Measurements from ENCODE around the gene TRPC4AP.

The TRPC4AP gene

GRCh38 chr20:34971561-34972235 lies 120.9 kb downstream of the TRPC4AP start:
- FAIRE-seq = no peak

GRCh38 chr20:34970846-34971560 lies 121.6 kb downstream of the TRPC4AP start:
- FAIRE-seq = no peak
- no peak for DNase-seq (ENCODE audit: low spot score)

More at GRCh38 chr20:34971561-34972235, 120.9 kb downstream of the TRPC4AP start:
- no peak for DNase-seq (ENCODE audit: low spot score)

DNA sequence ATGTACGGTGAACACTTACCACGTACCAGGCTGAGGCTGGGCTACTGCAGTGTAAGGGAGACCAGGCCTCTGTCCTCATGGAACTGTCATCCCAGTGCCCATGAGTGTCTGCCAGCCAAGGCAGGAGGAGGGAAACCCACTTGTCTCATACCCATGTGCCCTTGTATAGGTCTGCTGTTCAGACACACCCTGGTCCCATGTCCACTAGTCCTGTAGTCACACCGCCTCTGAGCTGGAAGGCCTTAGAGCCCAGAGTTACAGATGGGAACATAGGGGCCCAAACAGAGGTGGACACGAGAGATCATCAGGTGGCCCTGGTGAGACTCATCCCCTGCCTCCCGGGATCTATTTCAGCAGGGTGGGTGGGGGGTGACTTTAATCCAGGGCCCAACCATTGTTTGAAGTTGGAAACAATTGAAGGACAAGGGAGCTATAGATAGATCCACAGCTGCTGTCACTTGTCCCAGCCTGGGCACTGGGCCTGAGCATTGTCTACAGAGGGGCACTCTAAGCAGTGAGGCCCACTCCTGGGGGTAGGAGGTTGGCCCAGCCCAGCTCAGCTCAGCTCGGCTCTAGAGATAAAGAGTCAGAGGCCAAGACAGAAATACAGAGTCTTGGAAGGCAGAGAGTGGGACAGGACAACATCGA lies 122.3 kb downstream of the TRPC4AP start:
- no peak for FAIRE-seq
- DNase-seq (ENCODE audit: low spot score) = no peak

- FAIRE-seq (no peak), DNase-seq (ENCODE audit: low spot score) (no peak)
These were observed 124.4 kb downstream of the TRPC4AP start for GRCh38 chr20:34968042-34968775.

DNA sequence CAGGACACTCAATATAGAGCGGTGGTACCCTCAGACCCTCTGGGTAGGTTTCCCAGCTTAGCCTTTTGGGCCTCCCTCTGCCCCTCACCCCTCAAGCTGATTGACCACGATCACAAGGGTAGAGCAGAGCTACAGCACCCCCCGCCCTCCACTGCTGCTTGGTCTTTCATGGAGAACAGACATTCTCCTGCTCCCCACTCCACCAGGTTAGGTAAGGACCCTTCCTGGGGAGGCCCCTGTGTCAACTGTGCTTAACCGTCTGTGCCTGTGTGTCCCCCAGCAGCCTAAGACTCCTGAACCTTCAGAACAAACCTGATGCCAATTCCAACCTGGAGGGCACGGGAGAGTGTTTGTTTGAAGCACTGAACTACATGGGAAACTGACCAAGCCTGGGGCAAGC lies 125.2 kb downstream of the TRPC4AP start:
- FAIRE-seq (no peak), DNase-seq (ENCODE audit: low spot score) (no peak)

- FAIRE-seq (no peak), DNase-seq (ENCODE audit: low spot score) (no peak)
These were observed 127.6 kb downstream of the TRPC4AP start for GRCh38 chr20:34965051-34965450.

DNA sequence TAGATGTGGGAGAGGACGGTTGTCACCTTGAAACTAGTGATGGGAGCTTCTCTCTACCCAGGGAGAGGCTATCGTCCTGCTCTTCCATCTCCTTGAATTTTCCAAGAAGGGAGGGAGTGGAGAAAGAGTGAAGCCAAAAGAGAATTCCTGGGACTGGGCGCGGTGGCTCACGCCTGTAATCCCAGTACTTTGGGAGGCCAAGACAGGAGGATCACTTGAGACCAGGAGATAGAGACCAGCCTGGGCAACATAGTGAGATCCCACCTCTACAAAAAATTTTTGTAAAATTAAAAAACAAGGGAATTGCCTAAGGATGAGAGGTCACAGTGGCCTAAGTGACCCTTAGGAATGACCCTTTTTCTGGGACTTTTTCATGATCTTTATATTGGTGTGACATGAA lies 128.1 kb downstream of the TRPC4AP start:
- no peak for FAIRE-seq
- no peak for DNase-seq (ENCODE audit: low spot score)

DNA sequence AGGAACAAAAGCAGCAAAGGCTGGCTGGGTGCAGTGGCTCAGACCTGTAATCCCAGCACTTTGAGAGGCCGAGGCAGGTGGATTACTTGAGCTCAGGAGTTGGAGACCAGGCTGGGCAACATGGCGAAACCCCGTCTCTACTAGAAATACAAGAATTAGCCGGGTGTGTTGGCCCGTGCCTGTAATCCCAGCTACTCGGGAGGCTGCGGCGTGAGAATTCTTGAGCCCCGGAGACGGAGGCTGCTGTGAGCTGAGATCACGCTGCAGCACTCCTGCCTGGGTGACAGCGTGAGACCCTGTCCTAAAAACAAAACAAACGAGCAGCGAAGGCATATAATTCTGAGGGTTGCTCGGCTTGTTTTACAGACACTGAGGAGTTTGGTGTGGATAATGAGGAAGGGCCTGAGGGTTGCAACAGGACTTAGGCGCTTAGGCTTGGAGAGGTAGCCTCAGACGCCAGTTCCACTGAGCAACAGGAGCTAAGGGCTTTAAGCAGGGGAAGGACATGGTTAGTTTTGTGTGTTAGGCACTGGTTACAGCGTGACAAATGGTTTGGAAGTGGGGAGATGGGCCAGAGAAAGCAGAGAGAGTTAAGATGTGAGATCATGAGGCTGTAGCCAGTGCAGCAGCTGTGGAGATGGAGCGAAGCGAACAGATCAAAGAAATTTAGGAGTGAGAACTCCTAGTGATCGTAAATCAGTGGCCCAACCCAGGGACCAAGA lies 135.7 kb downstream of the TRPC4AP start:
- no peak for DNase-seq (ENCODE audit: low spot score)
- no peak for FAIRE-seq

- DNase-seq (ENCODE audit: low spot score) = no peak
- no peak for FAIRE-seq
These were observed 136.6 kb downstream of the TRPC4AP start for GRCh38 chr20:34956041-34956458.

GRCh38 chr20:34955231-34956040 lies 137.2 kb downstream of the TRPC4AP start, which contains the start of the genes GSS and MYH7B:
Gene GSS, minus strand, starts transcription at chr20:34955806. Its CDS starts 3,954 bp downstream, at chr20:34951852.
Gene MYH7B, plus strand, starts transcription at chr20:34955868. Its CDS starts 22,138 bp downstream, at chr20:34978006.
- peak; percentile 94 for DNase-seq (ENCODE audit: low spot score)
- peak; percentile 79 for FAIRE-seq

- peak; percentile 54 for DNase-seq (ENCODE audit: low spot score)
These were observed 137.7 kb downstream of the TRPC4AP start for GRCh38 chr20:34954904-34955230.

GRCh38 chr20:34953960-34954359 lies 138.6 kb downstream of the TRPC4AP start:
- DNase-seq (ENCODE audit: low spot score) (no peak), FAIRE-seq (no peak)

More at GRCh38 chr20:34954904-34955230, 137.7 kb downstream of the TRPC4AP start:
- FAIRE-seq = no peak

GRCh38 chr20:34952671-34953070 lies 139.9 kb downstream of the TRPC4AP start:
- DNase-seq (ENCODE audit: low spot score) = no peak
- FAIRE-seq = no peak

Measured in RCC 7860 (cell line).